T-helper 9 cell (primary cell): ENCODE data around the gene PLPP3.

Experiments
- DNase-seq: peaks from one replicate; pipeline ENCODE4 v3.0.0-alpha.2; 2020

Gene PLPP3

GRCh38 chr1:56575865-56576264, 3.5 kb downstream of the PLPP3 start:
- DNase-seq: no peak

- DNase-seq: no peak
These were observed 4.6 kb downstream of the PLPP3 start for GRCh38 chr1:56574794-56575193.

GRCh38 chr1:56573311-56573710, 6.1 kb downstream of the PLPP3 start:
- no peak for DNase-seq

GRCh38 chr1:56572334-56573050, 6.9 kb downstream of the PLPP3 start:
- no peak for DNase-seq

GRCh38 chr1:56571448-56571847, 7.9 kb downstream of the PLPP3 start:
- DNase-seq: no peak

- DNase-seq: no peak
These were observed 8.4 kb downstream of the PLPP3 start for GRCh38 chr1:56570924-56571372.

GRCh38 chr1:56569661-56570060, 9.7 kb downstream of the PLPP3 start:
- DNase-seq: no peak

- DNase-seq: no peak
These were observed 12.4 kb downstream of the PLPP3 start for GRCh38 chr1:56566994-56567393.

- DNase-seq: no peak
These were observed 13.2 kb downstream of the PLPP3 start for GRCh38 chr1:56566061-56566744.

- DNase-seq: no peak
These were observed 14.7 kb downstream of the PLPP3 start for GRCh38 chr1:56564615-56565014.

GRCh38 chr1:56563568-56563967, 15.8 kb downstream of the PLPP3 start:
- DNase-seq: no peak

GRCh38 chr1:56562891-56563452, 16.4 kb downstream of the PLPP3 start:
- DNase-seq: no peak

- no peak for DNase-seq
These were observed 17.9 kb downstream of the PLPP3 start for GRCh38 chr1:56561227-56562019.

- DNase-seq: no peak
These were observed 21.6 kb downstream of the PLPP3 start for GRCh38 chr1:56557746-56558145.

GRCh38 chr1:56555448-56555847, 23.9 kb downstream of the PLPP3 start:
- DNase-seq: no peak

GRCh38 chr1:56553046-56553445, 26.3 kb downstream of the PLPP3 start:
- DNase-seq: no peak

GRCh38 chr1:56552349-56552748, 27.0 kb downstream of the PLPP3 start:
- no peak for DNase-seq

- DNase-seq: no peak
These were observed 27.7 kb downstream of the PLPP3 start for GRCh38 chr1:56551691-56552090.

- no peak for DNase-seq
These were observed 28.5 kb downstream of the PLPP3 start for GRCh38 chr1:56550859-56551188.

- DNase-seq: no peak
These were observed 29.1 kb downstream of the PLPP3 start for GRCh38 chr1:56550138-56550858.

GRCh38 chr1:56548571-56548970, 30.8 kb downstream of the PLPP3 start:
- no peak for DNase-seq

- no peak for DNase-seq
These were observed 31.4 kb downstream of the PLPP3 start for GRCh38 chr1:56547977-56548376.

GRCh38 chr1:56547473-56547872, 31.9 kb downstream of the PLPP3 start:
- no peak for DNase-seq
